ENCODE results near the gene FLAD1. TPM values are rescaled to one million over a fixed set of nuclear protein-coding genes. Genes with fewer than 3 reads are reported as not detected.

The FLAD1 gene
- total RNA-seq, 1 experiment from 2014 or later, result 49.6 TPM

GRCh38 chr1:155029513-155030242 lies 46.5 kb downstream of the FLAD1 start:
- DNase-seq, result no peak
- Histone ChIP-seq H3K27me3 (no peaks in the 10 kb centered on the region), H3K9me3 (no peaks in the 10 kb centered on the region), H3K36me3 (no peaks in the 10 kb centered on the region), H3K4me3 (no peak overlapping the region)

GRCh38 chr1:155030243-155030795 lies 47.2 kb downstream of the FLAD1 start:
- Histone ChIP-seq H3K4me3 (no peak overlapping the region), H3K36me3 (no peaks in the 10 kb centered on the region), H3K27me3 (no peaks in the 10 kb centered on the region), H3K9me3 (no peaks in the 10 kb centered on the region)
- DNase-seq, result no peak

GRCh38 chr1:155030899-155031298 lies 47.8 kb downstream of the FLAD1 start:
- no peaks in the 10 kb centered on the region for H3K27me3 ChIP-seq
- no peak overlapping the region for H3K4me3 ChIP-seq
- DNase-seq, result no peak
- H3K36me3 ChIP-seq, result no peaks in the 10 kb centered on the region
- H3K9me3 ChIP-seq, result no peaks in the 10 kb centered on the region

GRCh38 chr1:155032886-155033285 lies 49.7 kb downstream of the FLAD1 start:
- no peaks in the 10 kb centered on the region for H3K27me3 ChIP-seq
- H3K36me3 ChIP-seq, result no peaks in the 10 kb centered on the region
- H3K9me3 ChIP-seq, result no peaks in the 10 kb centered on the region
- DNase-seq, result no peak
- H3K4me3 ChIP-seq, result no peak overlapping the region

- H3K27me3 ChIP-seq, result no peaks in the 10 kb centered on the region
- H3K36me3 ChIP-seq, result no peaks in the 10 kb centered on the region
- H3K9me3 ChIP-seq, result no peaks in the 10 kb centered on the region
- no peak for DNase-seq
- no peak within 1 kb of the TSS for H3K4me3 ChIP-seq
Observed at GRCh38 chr1:155033524-155033923, 50.4 kb downstream of the FLAD1 start, which contains the start of the genes DCST1 and DCST2. TSS of gene DCST1 (plus strand) at chr1:155033824. CDS start at chr1:155034037, 213 bp downstream. TSS of gene DCST2 (minus strand) at chr1:155033781. CDS start at chr1:155033701, 80 bp downstream.

- Histone ChIP-seq H3K4me3 (no peak overlapping the region), H3K27me3 (no peaks in the 10 kb centered on the region), H3K36me3 (no peaks in the 10 kb centered on the region), H3K9me3 (no peaks in the 10 kb centered on the region)
- DNase-seq, result no peak
Observed at GRCh38 chr1:155034318-155035208, 51.4 kb downstream of the FLAD1 start.

GRCh38 chr1:155035936-155036335 lies 52.8 kb downstream of the FLAD1 start:
- no peaks in the 10 kb centered on the region for H3K27me3 ChIP-seq
- H3K4me3 ChIP-seq, result no peak overlapping the region
- no peaks in the 10 kb centered on the region for H3K9me3 ChIP-seq
- no peak for DNase-seq
- H3K36me3 ChIP-seq, result no peaks in the 10 kb centered on the region

- Histone ChIP-seq H3K27me3 (no peaks in the 10 kb centered on the region), H3K9me3 (no peaks in the 10 kb centered on the region), H3K4me3 (no peak overlapping the region), H3K36me3 (no peaks in the 10 kb centered on the region)
- no peak for DNase-seq
Observed at GRCh38 chr1:155037043-155037442, 53.9 kb downstream of the FLAD1 start.

- DNase-seq, result no peak
- Histone ChIP-seq H3K27me3 (no peaks in the 10 kb centered on the region), H3K9me3 (no peaks in the 10 kb centered on the region), H3K36me3 (no peaks in the 10 kb centered on the region), H3K4me3 (no peak overlapping the region)
Observed at GRCh38 chr1:155037851-155038441, 54.8 kb downstream of the FLAD1 start.

GRCh38 chr1:155038602-155039307 lies 55.6 kb downstream of the FLAD1 start:
- Histone ChIP-seq H3K27me3 (no peaks in the 10 kb centered on the region), H3K36me3 (no peaks in the 10 kb centered on the region), H3K9me3 (no peaks in the 10 kb centered on the region), H3K4me3 (no peak overlapping the region)
- DNase-seq, result peak; percentile 54

GRCh38 chr1:155039308-155039669 lies 56.1 kb downstream of the FLAD1 start:
- Histone ChIP-seq H3K9me3 (no peaks in the 10 kb centered on the region), H3K4me3 (no peak overlapping the region), H3K36me3 (no peaks in the 10 kb centered on the region), H3K27me3 (no peaks in the 10 kb centered on the region)
- no peak for DNase-seq

- Histone ChIP-seq H3K9me3 (no peaks in the 10 kb centered on the region), H3K36me3 (no peaks in the 10 kb centered on the region)
Observed at GRCh38 chr1:155040358-155041093, 57.4 kb downstream of the FLAD1 start.

More at GRCh38 chr1:155040358-155041093, 57.4 kb downstream of the FLAD1 start:
- no peak for DNase-seq
- H3K27me3 ChIP-seq, result no peaks in the 10 kb centered on the region
- H3K4me3 ChIP-seq, result no peak overlapping the region

Other genes starting within 250 kb of the FLAD1 start
- 1.6 TPM in 1 of 2 replicates, not detected in the other for gene KCNN3, start 113.1 kb upstream of the FLAD1 start, total RNA-seq (2014; rRNA removed; shearing (Covaris generic); ENCODE audit: low replicate concordance)
- 68.7 and 77.6 TPM in 2 replicates for gene PMVK, start 46.6 kb upstream of the FLAD1 start, total RNA-seq (2014; rRNA removed; shearing (Covaris generic); ENCODE audit: low replicate concordance)
- 6.9 and 16.0 TPM in 2 replicates for gene PBXIP1, start 27.2 kb upstream of the FLAD1 start, total RNA-seq (2014; rRNA removed; shearing (Covaris generic); ENCODE audit: low replicate concordance)
- 10.3 and 16.2 TPM in 2 replicates for gene PYGO2, start 21.6 kb upstream of the FLAD1 start, total RNA-seq (2014; rRNA removed; shearing (Covaris generic); ENCODE audit: low replicate concordance)
- 140 and 175 TPM in 2 replicates for gene SHC1, start 12.6 kb upstream of the FLAD1 start, total RNA-seq (2014; rRNA removed; shearing (Covaris generic); ENCODE audit: low replicate concordance)
- gene CKS1B, start 8.7 kb upstream of the FLAD1 start, total RNA-seq (2014; rRNA removed; shearing (Covaris generic); ENCODE audit: low replicate concordance), result 124 and 222 TPM in 2 replicates
- not detected in 2 replicates for gene LENEP, start 10.2 kb downstream of the FLAD1 start, total RNA-seq (2014; rRNA removed; shearing (Covaris generic); ENCODE audit: low replicate concordance)
- gene ZBTB7B, start 19.5 kb downstream of the FLAD1 start, total RNA-seq (2014; rRNA removed; shearing (Covaris generic); ENCODE audit: low replicate concordance), result 25.7 and 60.5 TPM in 2 replicates
- not detected in 2 replicates for gene DCST2, start 50.4 kb downstream of the FLAD1 start, total RNA-seq (2014; rRNA removed; shearing (Covaris generic); ENCODE audit: low replicate concordance)
- not detected in 2 replicates for gene DCST1, start 50.5 kb downstream of the FLAD1 start, total RNA-seq (2014; rRNA removed; shearing (Covaris generic); ENCODE audit: low replicate concordance)
- gene ADAM15, start 68.0 kb downstream of the FLAD1 start, total RNA-seq (2014; rRNA removed; shearing (Covaris generic); ENCODE audit: low replicate concordance), result 189 and 285 TPM in 2 replicates
- gene EFNA4, start 80.4 kb downstream of the FLAD1 start, total RNA-seq (2014; rRNA removed; shearing (Covaris generic); ENCODE audit: low replicate concordance), result 12.0 and 13.0 TPM in 2 replicates
- 0.64 and 3.0 TPM in 2 replicates for gene EFNA3, start 95.5 kb downstream of the FLAD1 start, total RNA-seq (2014; rRNA removed; shearing (Covaris generic); ENCODE audit: low replicate concordance)
- 0.37 and 4.1 TPM in 2 replicates for gene EFNA1, start 144.5 kb downstream of the FLAD1 start, total RNA-seq (2014; rRNA removed; shearing (Covaris generic); ENCODE audit: low replicate concordance)
- 25.9 and 56.9 TPM in 2 replicates for gene SLC50A1, start 152.5 kb downstream of the FLAD1 start, total RNA-seq (2014; rRNA removed; shearing (Covaris generic); ENCODE audit: low replicate concordance)
- gene DPM3, start 157.2 kb downstream of the FLAD1 start, total RNA-seq (2014; rRNA removed; shearing (Covaris generic); ENCODE audit: low replicate concordance), result 48.9 TPM in 1 of 2 replicates, not detected in the other
- gene KRTCAP2, start 190.0 kb downstream of the FLAD1 start, total RNA-seq (2014; rRNA removed; shearing (Covaris generic); ENCODE audit: low replicate concordance), result 220 and 236 TPM in 2 replicates
- gene TRIM46, start 190.5 kb downstream of the FLAD1 start, total RNA-seq (2014; rRNA removed; shearing (Covaris generic); ENCODE audit: low replicate concordance), result not detected in 2 replicates
- gene THBS3, start 224.6 kb downstream of the FLAD1 start, total RNA-seq (2014; rRNA removed; shearing (Covaris generic); ENCODE audit: low replicate concordance), result 9.1 and 11.0 TPM in 2 replicates
- gene MTX1, start 225.4 kb downstream of the FLAD1 start, total RNA-seq (2014; rRNA removed; shearing (Covaris generic); ENCODE audit: low replicate concordance), result 97.2 and 100 TPM in 2 replicates